ENCODE data around the gene PEX14.

The PEX14 gene

DNA sequence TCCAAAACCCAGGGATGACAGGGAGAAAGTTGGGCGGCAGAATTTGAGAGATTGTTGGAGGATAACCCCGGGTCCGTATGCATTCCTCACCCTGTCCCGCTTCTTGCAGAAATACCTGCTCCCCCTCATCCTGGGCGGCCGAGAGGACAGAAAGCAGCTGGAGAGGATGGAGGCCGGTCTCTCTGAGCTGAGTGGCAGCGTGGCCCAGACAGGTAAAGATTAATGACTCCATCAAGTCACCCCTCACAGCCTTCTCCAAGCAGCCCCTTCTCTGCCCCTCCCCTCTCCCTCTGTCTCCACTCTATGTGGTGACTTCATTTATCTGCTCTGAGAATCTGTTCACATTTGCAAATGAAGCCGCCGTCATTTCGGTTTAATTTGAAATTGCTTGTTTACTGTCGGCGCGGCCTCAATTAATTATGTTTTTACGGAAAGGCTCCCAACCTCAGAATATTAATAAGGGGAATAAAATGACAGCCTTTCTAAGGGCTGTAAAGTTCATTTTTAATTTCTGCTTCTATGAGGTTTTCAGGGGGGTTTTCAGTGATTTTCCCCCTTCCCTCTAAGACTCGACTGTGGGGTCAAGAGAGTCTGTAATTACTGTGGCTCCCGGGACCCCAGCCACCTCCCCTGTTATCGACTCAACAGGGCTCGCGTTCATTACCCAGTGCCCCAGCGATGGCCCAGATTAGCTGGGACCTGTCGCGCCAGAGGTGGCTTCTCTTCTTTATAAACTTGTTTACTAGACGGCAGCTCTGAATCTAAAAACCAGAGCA lies 148.3 kb downstream of the PEX14 start:
- no peak for ATAC-seq
- no peak for TF ChIP-seq ZNF565 (CRISPR knock-in tag; conservative IDR thresholded peaks at IDR 0.05; ENCODE audit: low read depth)
- TF ChIP-seq POU6F1 (CRISPR knock-in tag; IDR thresholded peaks at IDR 0.05; ENCODE audit: borderline replicate concordance, low read depth), result no peak
- TF ChIP-seq BACH2 (CRISPR knock-in tag; IDR thresholded peaks at IDR 0.05; ENCODE audit: borderline replicate concordance), result no peak
- TF ChIP-seq CSDC2 (CRISPR knock-in tag; IDR thresholded peaks at IDR 0.05), result no peak
- TF ChIP-seq, protein P1, sequence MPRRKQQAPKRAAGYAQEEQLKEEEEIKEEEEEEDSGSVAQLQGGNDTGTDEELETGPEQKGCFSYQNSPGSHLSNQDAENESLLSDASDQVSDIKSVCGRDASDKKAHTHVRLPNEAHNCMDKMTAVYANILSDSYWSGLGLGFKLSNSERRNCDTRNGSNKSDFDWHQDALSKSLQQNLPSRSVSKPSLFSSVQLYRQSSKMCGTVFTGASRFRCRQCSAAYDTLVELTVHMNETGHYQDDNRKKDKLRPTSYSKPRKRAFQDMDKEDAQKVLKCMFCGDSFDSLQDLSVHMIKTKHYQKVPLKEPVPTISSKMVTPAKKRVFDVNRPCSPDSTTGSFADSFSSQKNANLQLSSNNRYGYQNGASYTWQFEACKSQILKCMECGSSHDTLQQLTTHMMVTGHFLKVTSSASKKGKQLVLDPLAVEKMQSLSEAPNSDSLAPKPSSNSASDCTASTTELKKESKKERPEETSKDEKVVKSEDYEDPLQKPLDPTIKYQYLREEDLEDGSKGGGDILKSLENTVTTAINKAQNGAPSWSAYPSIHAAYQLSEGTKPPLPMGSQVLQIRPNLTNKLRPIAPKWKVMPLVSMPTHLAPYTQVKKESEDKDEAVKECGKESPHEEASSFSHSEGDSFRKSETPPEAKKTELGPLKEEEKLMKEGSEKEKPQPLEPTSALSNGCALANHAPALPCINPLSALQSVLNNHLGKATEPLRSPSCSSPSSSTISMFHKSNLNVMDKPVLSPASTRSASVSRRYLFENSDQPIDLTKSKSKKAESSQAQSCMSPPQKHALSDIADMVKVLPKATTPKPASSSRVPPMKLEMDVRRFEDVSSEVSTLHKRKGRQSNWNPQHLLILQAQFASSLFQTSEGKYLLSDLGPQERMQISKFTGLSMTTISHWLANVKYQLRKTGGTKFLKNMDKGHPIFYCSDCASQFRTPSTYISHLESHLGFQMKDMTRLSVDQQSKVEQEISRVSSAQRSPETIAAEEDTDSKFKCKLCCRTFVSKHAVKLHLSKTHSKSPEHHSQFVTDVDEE (CRISPR knock-in tag; IDR thresholded peaks at IDR 0.05), result no peak
- TF ChIP-seq TOX (CRISPR knock-in tag; IDR thresholded peaks at IDR 0.05; ENCODE audit: borderline replicate concordance), result no peak

DNA sequence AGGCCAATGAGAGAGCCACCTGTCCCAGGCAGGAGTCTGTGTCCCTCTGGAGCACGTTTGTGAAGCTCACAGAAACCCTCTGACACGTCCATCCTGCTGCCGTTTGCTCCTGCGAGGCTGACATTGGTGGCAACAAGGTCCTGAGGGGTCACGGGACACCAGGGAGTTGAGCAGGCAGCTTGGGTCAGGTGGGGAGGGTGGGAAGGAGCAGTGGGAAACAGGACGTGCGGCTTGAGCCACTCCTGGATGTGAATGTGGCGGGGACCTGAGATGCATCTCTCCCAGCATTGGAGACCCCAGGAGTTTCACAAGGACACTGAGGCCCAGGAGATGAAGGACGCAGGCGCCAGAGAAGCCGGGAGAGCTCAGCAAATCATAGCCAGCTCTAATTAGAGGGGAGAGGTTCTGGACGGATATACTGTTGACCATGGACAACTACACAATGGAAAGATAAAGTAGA lies 149.0 kb downstream of the PEX14 start:
- no peak for ATAC-seq
- TF ChIP-seq ESRRG (CRISPR knock-in tag; IDR thresholded peaks at IDR 0.05) (no peak), CSDC2 (CRISPR knock-in tag; IDR thresholded peaks at IDR 0.05) (no peak), ZNF70 (CRISPR knock-in tag; IDR thresholded peaks at IDR 0.05) (no peak), ZNF8 (CRISPR knock-in tag; IDR thresholded peaks at IDR 0.05) (no peak), SNAI2 (CRISPR knock-in tag; IDR thresholded peaks at IDR 0.05) (no peak), CSRNP3 (CRISPR knock-in tag; IDR thresholded peaks at IDR 0.05) (no peak), POU6F1 (CRISPR knock-in tag; IDR thresholded peaks at IDR 0.05; ENCODE audit: borderline replicate concordance, low read depth) (no peak), OSR1 (CRISPR knock-in tag; IDR thresholded peaks at IDR 0.05) (no peak), RARB (CRISPR knock-in tag; IDR thresholded peaks at IDR 0.05) (no peak), ISL1 (CRISPR knock-in tag; IDR thresholded peaks at IDR 0.05) (no peak), TOX (CRISPR knock-in tag; IDR thresholded peaks at IDR 0.05; ENCODE audit: borderline replicate concordance) (no peak), GLIS3 (CRISPR knock-in tag; IDR thresholded peaks at IDR 0.05) (no peak), ARNTL (CRISPR knock-in tag; IDR thresholded peaks at IDR 0.05; ENCODE audit: borderline replicate concordance, low read depth) (no peak), TCF4 (CRISPR knock-in tag; IDR thresholded peaks at IDR 0.05; ENCODE audit: borderline replicate concordance) (no peak)

- ATAC-seq, result no peak
- TF ChIP-seq, protein P1 (CRISPR knock-in tag; IDR thresholded peaks at IDR 0.05), result no peak
- TF ChIP-seq GLIS3 (CRISPR knock-in tag; IDR thresholded peaks at IDR 0.05) (no peak), PPARA (CRISPR knock-in tag; IDR thresholded peaks at IDR 0.05; ENCODE audit: borderline replicate concordance) (no peak), ZC3H10 (CRISPR knock-in tag; IDR thresholded peaks at IDR 0.05) (no peak), TCF4 (CRISPR knock-in tag; IDR thresholded peaks at IDR 0.05; ENCODE audit: borderline replicate concordance) (no peak), CSRNP3 (CRISPR knock-in tag; IDR thresholded peaks at IDR 0.05) (no peak), OSR1 (CRISPR knock-in tag; IDR thresholded peaks at IDR 0.05) (no peak), POU6F1 (CRISPR knock-in tag; IDR thresholded peaks at IDR 0.05; ENCODE audit: borderline replicate concordance, low read depth) (no peak), TOX (CRISPR knock-in tag; IDR thresholded peaks at IDR 0.05; ENCODE audit: borderline replicate concordance) (no peak)
Measured at GRCh38 chr1:10624256-10625050, 149.7 kb downstream of the PEX14 start.

All from SK-N-SH treated with all-trans-retinoic acid at 6 μM for 48 hours (cell line).